ENCODE results near the gene CLPTM1L.

CLPTM1L gene

GRCh38 chr5:1344975-1345838 lies at the start of gene CLPTM1L:
TSS of gene CLPTM1L (minus strand) at chr5:1345099. CDS start at chr5:1344841, 258 bp downstream.
- DNase-seq (ENCODE audit: low spot score), result peak; percentile 85

GRCh38 chr5:1393571-1394501 lies 48.9 kb upstream of the CLPTM1L start:
- DNase-seq (ENCODE audit: low spot score), result no peak

- no peak for DNase-seq (ENCODE audit: low spot score)
Measured at GRCh38 chr5:1392801-1393565, 48.1 kb upstream of the CLPTM1L start.

GRCh38 chr5:1392261-1392660 lies 47.4 kb upstream of the CLPTM1L start:
- no peak for DNase-seq (ENCODE audit: low spot score)

- DNase-seq (ENCODE audit: low spot score), result no peak
Measured at GRCh38 chr5:1391691-1392090, 46.8 kb upstream of the CLPTM1L start.

- no peak for DNase-seq (ENCODE audit: low spot score)
Measured at GRCh38 chr5:1390861-1391600, 46.1 kb upstream of the CLPTM1L start.

GRCh38 chr5:1390333-1390732 lies 45.4 kb upstream of the CLPTM1L start:
- DNase-seq (ENCODE audit: low spot score), result no peak

GRCh38 chr5:1388383-1388967 lies 43.6 kb upstream of the CLPTM1L start:
- no peak for DNase-seq (ENCODE audit: low spot score)

- no peak for DNase-seq (ENCODE audit: low spot score)
Measured at GRCh38 chr5:1387876-1388275, 43.0 kb upstream of the CLPTM1L start.

GRCh38 chr5:1387059-1387755 lies 42.3 kb upstream of the CLPTM1L start:
- DNase-seq (ENCODE audit: low spot score), result no peak

GRCh38 chr5:1386274-1386717 lies 41.4 kb upstream of the CLPTM1L start:
- DNase-seq (ENCODE audit: low spot score), result peak; percentile 23

- peak; percentile 85 for DNase-seq (ENCODE audit: low spot score)
Measured at GRCh38 chr5:1385395-1386273, 40.7 kb upstream of the CLPTM1L start.

- no peak for DNase-seq (ENCODE audit: low spot score)
Measured at GRCh38 chr5:1384521-1384920, 39.6 kb upstream of the CLPTM1L start.

GRCh38 chr5:1383886-1384401 lies 39.0 kb upstream of the CLPTM1L start:
- no peak for DNase-seq (ENCODE audit: low spot score)

- no peak for DNase-seq (ENCODE audit: low spot score)
Measured at GRCh38 chr5:1383344-1383743, 38.4 kb upstream of the CLPTM1L start.

GRCh38 chr5:1382248-1382700 lies 37.4 kb upstream of the CLPTM1L start:
- DNase-seq (ENCODE audit: low spot score), result no peak

GRCh38 chr5:1381370-1382247 lies 36.7 kb upstream of the CLPTM1L start:
- no peak for DNase-seq (ENCODE audit: low spot score)

- no peak for DNase-seq (ENCODE audit: low spot score)
Measured at GRCh38 chr5:1380910-1381309, 36.0 kb upstream of the CLPTM1L start.
